K562 (cell line): ENCODE data around the gene MAP2K3. TPM values are rescaled to one million over a fixed set of nuclear protein-coding genes. Genes with fewer than 3 reads are reported as not detected.
A peak's percentile ranks its signal among the peaks of the same experiment; 100 is the strongest.

Source experiments
- ATAC-seq: fragments of 200-7000 bp; cut with Tn5 transposase; 3 replicates; pipeline ENCODE4 v1.9.1; 2020; ENCODE audit warnings: moderate library complexity
- BruUV-seq: library from RNA; stranded (reverse); fragments of 400-500 nt; replicated peaks from 2 replicates; lab custom pipeline; 2021; lab: Mats Ljungman, UMichigan
- CTCF ChIA-PET: fragments of 300-600 bp; formaldehyde crosslinking; extraction: SDS; loops from one replicate; lab custom pipeline; 2021; ENCODE audit warnings: low intra/inter-chr PET ratio; lab: Yijun Ruan, JAX
- POLR2A ChIA-PET: fragments of 300-600, 350-650 bp; sonication (Branson Sonifier 250); formaldehyde crosslinking; extraction: SDS; loops from one replicate; lab custom pipeline; 2021; ENCODE audit warnings: antibody characterized with exemption, inconsistent platforms; lab: Yijun Ruan, JAX
- DNase-seq, 4 experiments: peaks; one replicate each; pipeline versions ENCODE4 v3.0.0 to v3.0.0-alpha.2; 2011 to 2018; ENCODE audit warnings: low spot score in 3 of 4, mixed read lengths in 3 of 4; ENCODE audit errors: extremely low read depth in 1 of 4
- FAIRE-seq: peaks from 2 replicates; lab custom pipeline; 2011; peaks lifted over from hg19 to GRCh38; lab: Jason Lieb, UNC
- H2AFZ ChIP-seq: 2 replicates; pipeline ENCODE4 v1.6.0; 2011; ENCODE audit warnings: low read depth, low read length, control low read depth, inconsistent platforms
- H3K27ac ChIP-seq: fragments of 200-600 bp; 3 replicates; pipeline ENCODE4 v1.8.0; 2011; ENCODE audit warnings: low read depth, mild to moderate bottlenecking, control low read depth, inconsistent platforms, low read length, moderate library complexity, mixed read lengths; ENCODE audit errors: extremely low read depth
- H3K27me3 ChIP-seq, 2 experiments: fragments of 300-600 bp in 1 of 2; 2 replicates in 1 of 2; 3 replicates in 1 of 2; pipeline versions ENCODE4 v1.6.0 to v1.8.0; 2011; ENCODE audit warnings: inconsistent platforms in 2 of 2, low read length in 2 of 2, mild to moderate bottlenecking in 1 of 2, mixed read lengths in 1 of 2, moderate library complexity in 1 of 2; ENCODE audit not compliant: control insufficient read depth in 2 of 2, insufficient read depth in 2 of 2
- H3K36me3 ChIP-seq: fragments of 300-600 bp; 3 replicates; pipeline ENCODE4 v1.8.0; 2011; ENCODE audit warnings: mild to moderate bottlenecking, low read length, inconsistent platforms; ENCODE audit not compliant: control insufficient read depth, insufficient read depth
- H3K4me1 ChIP-seq, 2 experiments: fragments of 200-600 bp in 1 of 2; replicated peaks in 1 of 2; 2 replicates in 1 of 2; 3 replicates in 1 of 2; pipeline versions ENCODE4 v1.5.1 to v1.8.0; 2011; ENCODE audit warnings: inconsistent platforms in 2 of 2, low read length in 2 of 2, mild to moderate bottlenecking in 1 of 2, mixed read lengths in 1 of 2, moderate library complexity in 1 of 2; ENCODE audit not compliant: control insufficient read depth in 2 of 2, insufficient read depth in 2 of 2
- H3K4me2 ChIP-seq: 2 replicates; pipeline ENCODE4 v1.6.1; 2011; ENCODE audit warnings: low read length, control low read depth, inconsistent platforms, mixed read lengths; ENCODE audit not compliant: insufficient read depth
- H3K4me3 ChIP-seq: fragments of 200-600 bp; sonication (generic), shearing (Covaris generic); 2 replicates; pipeline ENCODE4 v1.5.1; 2016; ENCODE audit warnings: control low read depth, inconsistent platforms
- H3K79me2 ChIP-seq: fragments of 200-600 bp; 3 replicates; pipeline ENCODE4 v1.8.0; 2011; ENCODE audit warnings: low read length, inconsistent platforms; ENCODE audit not compliant: control insufficient read depth, insufficient read depth
- H3K9ac ChIP-seq, 2 experiments: 2 replicates each; pipeline versions ENCODE4 v1.6.0 to v1.6.1; 2011; ENCODE audit warnings: low read depth in 2 of 2, low read length in 2 of 2, control low read depth in 1 of 2, inconsistent platforms in 1 of 2, mild to moderate bottlenecking in 1 of 2, mixed read lengths in 1 of 2; ENCODE audit not compliant: insufficient read depth in 1 of 2
- H3K9me1 ChIP-seq: one replicate; pipeline ENCODE4 v1.6.0; 2011; ENCODE audit warnings: inconsistent platforms, mild to moderate bottlenecking, low read length, moderate library complexity; ENCODE audit not compliant: control insufficient read depth, insufficient read depth
- H3K9me3 ChIP-seq: replicated peaks from 2 replicates; pipeline ENCODE4 v1.5.1; 2011; ENCODE audit warnings: low read depth, low read length, inconsistent platforms; ENCODE audit not compliant: control insufficient read depth, insufficient read depth
- H4K20me1 ChIP-seq: replicated peaks from 2 replicates; pipeline ENCODE4 v1.6.1; 2011; ENCODE audit warnings: low read length, inconsistent platforms, mixed read lengths; ENCODE audit not compliant: control insufficient read depth, insufficient read depth
- BDP1 ChIP-seq: IDR thresholded peaks from 3 replicates; pipeline ENCODE4 v1.6.1; 2011; ENCODE audit not compliant: insufficient read length, insufficient read depth
- CBX8 ChIP-seq: fragments of 200-600 bp; sonication (generic); IDR thresholded peaks from 2 replicates; pipeline ENCODE4 v1.6.1; 2012; ENCODE audit warnings: borderline replicate concordance, mixed run types, low read depth, mild to moderate bottlenecking, moderate library complexity, mixed read lengths, low read length, control low read depth, inconsistent platforms; ENCODE audit not compliant: poor library complexity, severe bottlenecking; ENCODE audit errors: extremely low read depth
- CCAR2 ChIP-seq: fragments of 200-400 bp; formaldehyde crosslinking; IDR thresholded peaks from 2 replicates; pipeline ENCODE4 v1.6.1; 2017; ENCODE audit warnings: mild to moderate bottlenecking, low read depth, low read length
- CREM ChIP-seq: IDR thresholded peaks from 2 replicates; pipeline ENCODE4 v1.6.1; 2014; ENCODE audit warnings: antibody characterized with exemption, low read depth
- DDX20 ChIP-seq: fragments of 450-650 bp; IDR thresholded peaks from 2 replicates; pipeline ENCODE4 v1.6.1; 2016; ENCODE audit warnings: missing genetic modification characterization, low read depth, mild to moderate bottlenecking, missing compliant biosample characterization, moderate library complexity
- ETV5 ChIP-seq: sonication (generic); formaldehyde crosslinking; IDR thresholded peaks from 2 replicates; pipeline ENCODE4 v1.4.0; 2020; ENCODE audit warnings: low read depth, mild to moderate bottlenecking, missing genetic modification reagents
- MYBL2 ChIP-seq, 2 experiments: fragments of 450-650 bp in 1 of 2; sonication (generic) in 1 of 2; formaldehyde crosslinking in 1 of 2; IDR thresholded peaks; 2 replicates each; pipeline versions ENCODE4 v1.6.1 to v1.8.1; 2017 to 2022; ENCODE audit warnings: borderline replicate concordance in 1 of 2, inconsistent platforms in 1 of 2, low read depth in 1 of 2, mild to moderate bottlenecking in 1 of 2, missing genetic modification reagents in 1 of 2, moderate library complexity in 1 of 2
- RBM25 ChIP-seq: fragments of 200-400 bp; formaldehyde crosslinking; IDR thresholded peaks from 2 replicates; pipeline ENCODE4 v1.6.1; 2018; ENCODE audit warnings: low read length, low read depth, moderate library complexity; ENCODE audit not compliant: severe bottlenecking
- SMARCE1 ChIP-seq: fragments of 450-650 bp; IDR thresholded peaks from 2 replicates; pipeline ENCODE4 v1.7.1; 2016; ENCODE audit warnings: mild to moderate bottlenecking
- TFE3 ChIP-seq: fragments of 450-650 bp; formaldehyde crosslinking; IDR thresholded peaks from 2 replicates; pipeline ENCODE4 v1.4.0; 2020; ENCODE audit warnings: mild to moderate bottlenecking, mixed read lengths
- ZBTB7A ChIP-seq: IDR thresholded peaks from 2 replicates; pipeline ENCODE4 v1.6.1; 2011; ENCODE audit warnings: low read depth, mild to moderate bottlenecking, low read length, moderate library complexity, borderline replicate concordance; ENCODE audit not compliant: control insufficient read depth
- ZFX ChIP-seq: sonication (generic); formaldehyde crosslinking; IDR thresholded peaks from 2 replicates; pipeline ENCODE4 v1.8.0; 2022; ENCODE audit warnings: mild to moderate bottlenecking, missing genetic modification reagents, moderate library complexity
- ZNF175 ChIP-seq: fragments of 200-800 bp; sonication (Bioruptor generic); IDR thresholded peaks from 2 replicates; pipeline ENCODE4 v1.6.1; 2016; ENCODE audit warnings: low read depth, mild to moderate bottlenecking, missing genetic modification characterization, missing compliant biosample characterization
- whole genome bisulfite sequencing: fragments of 100-300 bp; shearing (Covaris generic); methylation state at CpG from one replicate; pipeline ENCODE4 v1.1.6; 2016; ENCODE audit warnings: low coverage, mixed read lengths; ENCODE audit not compliant: insufficient coverage; ENCODE audit errors: missing lambda C conversion rate; 5-methylcytosine and 5-hydroxymethylcytosine counted together
- in situ Hi-C: fragments of 300-500 bp; cut with MboI; formaldehyde crosslinking; loops from 4 replicates; pipeline ENCODE4 v1.15.0; 2018; ENCODE audit warnings: inconsistent platforms, mixed read lengths
- intact Hi-C: fragments of 100-400 bp; cut with micrococcal nuclease; formaldehyde crosslinking; loops from 2 replicates; pipeline ENCODE4 v1.14.2; 2022
- polyA plus RNA-seq, 8 experiments: library from polyadenylated mRNA; depleted of rRNA in 4 of 8; stranded (reverse) in 5 of 8; unstranded in 3 of 8; fragments of >200 nt; fragmentation: Nextera tagmentation in 2 of 8; fragmentation: Illumina TruSeq in 1 of 8; extraction: Ambion mirVana in 2 of 8; extraction: Trizol in 1 of 8; gene quantifications; 2 replicates each; pipeline versions ENCODE4 v1.2.1 to v1.2.3, GENCODE V29; 2011 to 2014; ENCODE audit warnings: inconsistent platforms in 1 of 8, missing spikeins in 1 of 8
- total RNA-seq, 7 experiments: library from RNA; depleted of rRNA in 6 of 7; stranded (reverse); fragments of >200 nt in 6 of 7; fragmentation: Illumina TruSeq in 2 of 7; extraction: Trizol in 2 of 7; gene quantifications; 2 replicates each; pipeline versions ENCODE4 v1.2.1 to v1.2.3, GENCODE V29; 2011 to 2021; ENCODE audit warnings: low replicate concordance in 1 of 7
- TF ChIP-seq, protein P1 (sequence below), 2 experiments: fragments of 450-650 bp; IDR thresholded peaks; 2 replicates each; pipeline ENCODE4 v1.6.1; 2016

The MAP2K3 gene
- total and polyA plus RNA-seq, 9 of the 15 experiments (the other 6 are each of a cell fraction or from before 2014, with no cell fraction given), result 0.18 to 14.8 (median 3.5) TPM

- TF ChIP-seq, protein P1, sequence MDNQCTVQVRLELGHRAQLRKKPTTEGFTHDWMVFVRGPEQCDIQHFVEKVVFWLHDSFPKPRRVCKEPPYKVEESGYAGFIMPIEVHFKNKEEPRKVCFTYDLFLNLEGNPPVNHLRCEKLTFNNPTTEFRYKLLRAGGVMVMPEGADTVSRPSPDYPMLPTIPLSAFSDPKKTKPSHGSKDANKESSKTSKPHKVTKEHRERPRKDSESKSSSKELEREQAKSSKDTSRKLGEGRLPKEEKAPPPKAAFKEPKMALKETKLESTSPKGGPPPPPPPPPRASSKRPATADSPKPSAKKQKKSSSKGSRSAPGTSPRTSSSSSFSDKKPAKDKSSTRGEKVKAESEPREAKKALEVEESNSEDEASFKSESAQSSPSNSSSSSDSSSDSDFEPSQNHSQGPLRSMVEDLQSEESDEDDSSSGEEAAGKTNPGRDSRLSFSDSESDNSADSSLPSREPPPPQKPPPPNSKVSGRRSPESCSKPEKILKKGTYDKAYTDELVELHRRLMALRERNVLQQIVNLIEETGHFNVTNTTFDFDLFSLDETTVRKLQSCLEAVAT (IDR thresholded peaks at IDR 0.05), result no peak
- TF ChIP-seq ZFX (CRISPR knock-in tag) (no peak), SMARCE1 (no peak), BDP1 (no peak), ZNF175 (no peak)
These were observed 77.9 kb downstream of the MAP2K3 start (continued) for GRCh38 chr17:21362331-21362931.

DNA sequence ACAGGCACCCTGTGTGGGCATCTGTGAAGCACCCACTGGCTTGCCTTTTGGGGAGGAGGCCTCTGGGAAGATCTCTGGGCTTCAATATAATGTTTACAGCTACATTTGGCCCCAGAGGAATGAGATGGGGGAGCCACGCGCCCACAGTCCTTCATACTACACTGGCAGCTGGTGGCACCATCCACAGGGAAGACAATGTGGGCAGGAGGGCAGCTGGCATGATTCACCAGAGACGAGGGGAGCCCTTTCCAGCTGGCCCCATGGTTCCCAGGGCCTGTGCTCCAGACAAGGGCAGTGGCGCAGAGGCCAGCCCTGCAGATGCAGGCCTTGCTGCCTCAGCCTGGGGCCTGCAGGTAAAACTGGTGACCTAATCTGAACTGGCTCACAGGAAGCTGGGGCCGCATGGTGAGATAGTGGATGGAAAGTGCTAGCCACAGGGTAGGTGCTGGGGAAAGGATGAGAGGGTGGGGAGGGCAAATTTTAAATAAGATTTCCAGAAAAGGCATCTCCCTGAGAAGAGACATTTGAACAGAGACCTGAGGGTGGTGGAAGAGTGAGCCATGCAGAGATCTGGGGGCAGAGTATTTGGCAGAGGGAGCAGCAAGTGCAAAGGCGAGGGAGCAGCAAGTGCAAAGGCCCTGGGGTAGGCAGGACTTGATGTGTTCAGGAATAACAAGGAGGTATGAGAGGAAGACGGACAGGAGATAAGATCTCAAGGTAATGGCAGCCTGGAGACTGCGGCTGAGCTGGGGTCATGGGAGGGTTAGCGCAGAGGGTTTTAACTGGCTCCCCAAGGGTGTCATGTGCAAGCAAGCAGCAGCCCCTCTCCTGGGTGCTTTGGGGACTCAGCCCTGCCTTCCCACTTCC lies 79.5 kb downstream of the MAP2K3 start:
- in situ Hi-C loops (no loop called here), intact Hi-C loops (no loop called here)
- no peaks in the 10 kb centered on the region for H3K9me3 ChIP-seq
- H3K4me2 ChIP-seq, result no peak overlapping the region
- no peak overlapping the region for H3K27ac ChIP-seq
- DNase-seq (no peak), ATAC-seq (no peak), FAIRE-seq (no peak)
- no peaks in the 10 kb centered on the region for H3K79me2 ChIP-seq
- H2AFZ ChIP-seq, result no peak overlapping the region
- H3K36me3 ChIP-seq, result no peaks in the 10 kb centered on the region
- no peaks in the 10 kb centered on the region for H3K9me1 ChIP-seq
- POLR2A ChIA-PET, result interaction anchor here (0.5 to 0.6 kb wide), 3 partner anchors 9 to 463 kb away, joined by 3 read pairs; no protein-coding TSS in a partner anchor
- H3K4me3 ChIP-seq, result no peak overlapping the region
- no peaks in the 10 kb centered on the region for H4K20me1 ChIP-seq
- H3K9ac ChIP-seq, result no peak overlapping the region
- H3K27me3 ChIP-seq, result peaks cover 0 to 22% of the 10 kb centered on the region in 2 experiments; a peak in 3 of 5 replicates
- BruUV-seq, result no TSS peak
- WGBS, result 11% methylated on average over 7 of the region's 9 CpGs
- H3K4me1 ChIP-seq, result no peaks in the 10 kb centered on the region; a peak in 1 of 5 replicates
- CTCF ChIA-PET, result no interaction called here
- TF ChIP-seq CREM (no peak), MYBL2 (IDR thresholded peaks at IDR 0.05; ENCODE audit: low read depth) (no peak), MYBL2 (CRISPR knock-in tag; IDR thresholded peaks at IDR 0.05; ENCODE audit: borderline replicate concordance) (no peak), TFE3 (CRISPR knock-in tag) (no peak), DDX20 (tag) (no peak), RBM25 (peak; percentile 54), CCAR2 (no peak), ETV5 (no peak), CBX8 (no peak), ZBTB7A (no peak)
